Measurements from ENCODE around the gene COPS9. TPM values are rescaled to one million over a fixed set of nuclear protein-coding genes. Genes with fewer than 3 reads are reported as not detected.

The COPS9 gene
- total and polyA plus RNA-seq, 2 experiments from 2014 or later, result 91.7 to 629 TPM

DNA sequence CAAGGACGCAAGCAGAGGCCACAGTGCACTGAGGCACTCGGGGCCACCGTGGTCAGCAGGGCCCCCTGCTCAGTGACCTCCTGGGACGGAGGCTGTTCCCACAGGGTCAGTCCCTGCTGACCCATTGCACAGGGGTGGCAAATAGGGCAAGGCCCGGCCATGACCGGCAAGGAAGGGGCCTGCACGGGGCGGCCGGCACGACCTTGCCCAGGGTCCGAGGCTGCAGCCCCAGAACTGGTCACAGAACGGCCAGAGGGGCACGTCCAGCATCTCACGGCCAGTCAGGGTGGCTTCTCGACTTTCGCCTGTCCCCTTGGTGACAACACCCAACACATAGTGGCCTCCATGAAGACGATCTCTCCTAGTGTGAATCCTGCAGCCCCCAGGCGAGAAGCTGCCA, 31.9 kb upstream of the COPS9 start (continued):
- TF ChIP-seq NANOG (IDR thresholded peaks at IDR 0.05; ENCODE audit: borderline replicate concordance) (no peak), POLR2AphosphoS5 (IDR thresholded peaks at IDR 0.05; ENCODE audit: low read depth) (no peak), STAT1 (IDR thresholded peaks at IDR 0.05; ENCODE audit: unreplicated experiment) (no peak)

DNA sequence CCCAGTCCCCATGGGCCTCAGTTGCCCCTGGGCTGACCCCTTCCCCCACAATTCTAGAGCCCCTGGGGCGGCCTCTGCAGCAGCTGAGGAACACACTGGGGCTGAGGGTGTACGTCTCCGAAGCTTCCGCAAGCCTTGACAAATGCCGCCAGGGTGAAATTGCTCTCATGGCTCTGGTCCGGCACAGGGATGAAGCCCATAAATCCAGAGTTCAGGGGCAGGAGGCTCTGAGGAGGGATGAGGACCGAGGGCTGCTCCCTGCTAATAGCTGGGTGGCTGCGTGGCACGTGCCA, 31.4 kb upstream of the COPS9 start:
- Mint-ChIP-seq H3K36me3 (ENCODE audit: low read depth) (no peaks in the 10 kb centered on the region), H3K4me1 (no peaks in the 10 kb centered on the region), H3K9me3 (peaks cover 5% of the 10 kb centered on the region), H3K27me3 (ENCODE audit: insufficient read depth, low read depth, poor library complexity) (peaks cover 2% of the 10 kb centered on the region), H3K4me3 (no peak overlapping the region), H3K27ac (no peak overlapping the region)
- no peaks in the 10 kb centered on the region for H3K9me2 ChIP-seq (ENCODE audit: insufficient read depth)
- H3K4me1 ChIP-seq (ENCODE audit: insufficient read depth), result no peaks in the 10 kb centered on the region
- TF ChIP-seq STAT1 (IDR thresholded peaks at IDR 0.05; ENCODE audit: unreplicated experiment), result no peak
- no peak overlapping the region for H3K4me3 ChIP-seq
- no peak for DNase-seq (ENCODE audit: low spot score)
- no peaks in the 10 kb centered on the region for H3K36me3 ChIP-seq (ENCODE audit: insufficient read depth)
- H2AFZ ChIP-seq, result no peak overlapping the region
- no peak overlapping the region for H3K4me2 ChIP-seq
- no peak overlapping the region for H3K27ac ChIP-seq (ENCODE audit: low read depth)
- no peak for ATAC-seq
- no peaks in the 10 kb centered on the region for H3K27me3 ChIP-seq (ENCODE audit: insufficient read depth)
- H3F3A ChIP-seq (replicated peaks; ENCODE audit: low read depth), result peaks cover 7% of the 10 kb centered on the region
- no peaks in the 10 kb centered on the region for H3K79me2 ChIP-seq (replicated peaks; ENCODE audit: insufficient read depth)
- no peaks in the 10 kb centered on the region for H4K20me1 ChIP-seq (replicated peaks; ENCODE audit: insufficient read depth)

DNA sequence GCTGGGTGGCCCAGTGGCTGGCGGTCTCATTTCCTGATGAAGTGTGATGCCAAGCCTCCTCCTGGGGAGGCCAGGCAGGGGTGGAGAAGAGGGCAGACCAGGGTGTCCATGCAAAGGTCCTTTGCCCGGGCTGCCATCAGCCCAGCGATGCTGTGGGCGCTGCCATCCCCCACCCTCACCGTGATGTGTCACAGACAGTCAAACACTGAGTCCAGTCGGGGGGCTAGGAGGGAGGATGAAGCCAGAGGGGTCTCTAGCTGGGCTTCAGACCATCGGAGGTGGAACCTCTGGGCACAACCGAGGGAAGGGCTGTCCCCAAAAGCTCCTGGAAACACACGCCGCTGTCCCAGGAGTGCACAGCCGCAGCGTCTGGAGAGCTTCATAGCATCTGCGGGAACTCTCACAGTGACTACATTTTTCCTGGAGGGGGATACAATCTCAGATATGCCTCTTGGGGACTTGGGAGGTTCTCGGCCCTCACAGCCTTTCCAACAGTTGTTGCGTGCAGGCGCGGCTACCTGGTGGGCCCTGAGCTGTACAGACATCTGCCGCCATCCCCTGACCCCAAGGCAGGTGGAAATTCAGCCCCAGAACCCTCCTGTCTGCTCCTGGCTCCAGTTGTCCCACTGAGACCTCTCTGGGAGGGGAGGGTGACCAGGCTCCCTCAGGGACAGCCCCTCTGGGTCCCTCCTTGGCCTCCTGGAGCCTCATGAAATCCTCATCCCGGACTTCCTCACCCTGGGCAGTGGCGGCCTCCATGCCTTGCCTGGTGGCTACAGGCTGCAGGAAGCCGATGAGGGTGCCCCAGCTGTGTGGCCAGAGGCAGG, 30.9 kb upstream of the COPS9 start:
- Histone ChIP-seq H3K9me2 (ENCODE audit: insufficient read depth) (no peaks in the 10 kb centered on the region), H3F3A (replicated peaks; ENCODE audit: low read depth) (peaks cover 7% of the 10 kb centered on the region), H3K4me1 (ENCODE audit: insufficient read depth) (no peaks in the 10 kb centered on the region), H3K36me3 (ENCODE audit: insufficient read depth) (no peaks in the 10 kb centered on the region), H4K20me1 (replicated peaks; ENCODE audit: insufficient read depth) (no peaks in the 10 kb centered on the region), H3K27ac (ENCODE audit: low read depth) (no peak overlapping the region), H3K4me3 (no peak overlapping the region), H2AFZ (no peak overlapping the region), H3K79me2 (replicated peaks; ENCODE audit: insufficient read depth) (no peaks in the 10 kb centered on the region), H3K4me2 (no peak overlapping the region), H3K27me3 (ENCODE audit: insufficient read depth) (no peaks in the 10 kb centered on the region)
- no peaks in the 10 kb centered on the region for H3K36me3 Mint-ChIP-seq (ENCODE audit: low read depth)
- no peak overlapping the region for H3K4me3 Mint-ChIP-seq
- H3K4me1 Mint-ChIP-seq, result no peaks in the 10 kb centered on the region
- peaks cover 5% of the 10 kb centered on the region for H3K9me3 Mint-ChIP-seq
- ATAC-seq, result no peak
- H3K27me3 Mint-ChIP-seq (ENCODE audit: insufficient read depth, low read depth, poor library complexity), result peaks cover 2% of the 10 kb centered on the region
- H3K27ac Mint-ChIP-seq, result no peak overlapping the region
- no peak for DNase-seq (ENCODE audit: low spot score)
- TF ChIP-seq CREB1 (CRISPR knock-in tag; IDR thresholded peaks at IDR 0.05; ENCODE audit: low read depth) (no peak), STAT1 (IDR thresholded peaks at IDR 0.05; ENCODE audit: unreplicated experiment) (no peak), EZH2phosphoT487 (IDR thresholded peaks at IDR 0.05; ENCODE audit: unreplicated experiment) (no peak), ZNF331 (CRISPR knock-in tag; IDR thresholded peaks at IDR 0.05; ENCODE audit: low read depth) (no peak), NANOG (IDR thresholded peaks at IDR 0.05; ENCODE audit: borderline replicate concordance) (no peak), ZNF114 (CRISPR knock-in tag; IDR thresholded peaks at IDR 0.05) (no peak), EZH2 (IDR thresholded peaks at IDR 0.05; ENCODE audit: low read depth, unreplicated experiment) (no peak), POLR2AphosphoS5 (IDR thresholded peaks at IDR 0.05; ENCODE audit: low read depth) (no peak), JUNB (IDR thresholded peaks at IDR 0.05; ENCODE audit: unreplicated experiment) (no peak)
- TF ChIP-seq, protein P1, sequence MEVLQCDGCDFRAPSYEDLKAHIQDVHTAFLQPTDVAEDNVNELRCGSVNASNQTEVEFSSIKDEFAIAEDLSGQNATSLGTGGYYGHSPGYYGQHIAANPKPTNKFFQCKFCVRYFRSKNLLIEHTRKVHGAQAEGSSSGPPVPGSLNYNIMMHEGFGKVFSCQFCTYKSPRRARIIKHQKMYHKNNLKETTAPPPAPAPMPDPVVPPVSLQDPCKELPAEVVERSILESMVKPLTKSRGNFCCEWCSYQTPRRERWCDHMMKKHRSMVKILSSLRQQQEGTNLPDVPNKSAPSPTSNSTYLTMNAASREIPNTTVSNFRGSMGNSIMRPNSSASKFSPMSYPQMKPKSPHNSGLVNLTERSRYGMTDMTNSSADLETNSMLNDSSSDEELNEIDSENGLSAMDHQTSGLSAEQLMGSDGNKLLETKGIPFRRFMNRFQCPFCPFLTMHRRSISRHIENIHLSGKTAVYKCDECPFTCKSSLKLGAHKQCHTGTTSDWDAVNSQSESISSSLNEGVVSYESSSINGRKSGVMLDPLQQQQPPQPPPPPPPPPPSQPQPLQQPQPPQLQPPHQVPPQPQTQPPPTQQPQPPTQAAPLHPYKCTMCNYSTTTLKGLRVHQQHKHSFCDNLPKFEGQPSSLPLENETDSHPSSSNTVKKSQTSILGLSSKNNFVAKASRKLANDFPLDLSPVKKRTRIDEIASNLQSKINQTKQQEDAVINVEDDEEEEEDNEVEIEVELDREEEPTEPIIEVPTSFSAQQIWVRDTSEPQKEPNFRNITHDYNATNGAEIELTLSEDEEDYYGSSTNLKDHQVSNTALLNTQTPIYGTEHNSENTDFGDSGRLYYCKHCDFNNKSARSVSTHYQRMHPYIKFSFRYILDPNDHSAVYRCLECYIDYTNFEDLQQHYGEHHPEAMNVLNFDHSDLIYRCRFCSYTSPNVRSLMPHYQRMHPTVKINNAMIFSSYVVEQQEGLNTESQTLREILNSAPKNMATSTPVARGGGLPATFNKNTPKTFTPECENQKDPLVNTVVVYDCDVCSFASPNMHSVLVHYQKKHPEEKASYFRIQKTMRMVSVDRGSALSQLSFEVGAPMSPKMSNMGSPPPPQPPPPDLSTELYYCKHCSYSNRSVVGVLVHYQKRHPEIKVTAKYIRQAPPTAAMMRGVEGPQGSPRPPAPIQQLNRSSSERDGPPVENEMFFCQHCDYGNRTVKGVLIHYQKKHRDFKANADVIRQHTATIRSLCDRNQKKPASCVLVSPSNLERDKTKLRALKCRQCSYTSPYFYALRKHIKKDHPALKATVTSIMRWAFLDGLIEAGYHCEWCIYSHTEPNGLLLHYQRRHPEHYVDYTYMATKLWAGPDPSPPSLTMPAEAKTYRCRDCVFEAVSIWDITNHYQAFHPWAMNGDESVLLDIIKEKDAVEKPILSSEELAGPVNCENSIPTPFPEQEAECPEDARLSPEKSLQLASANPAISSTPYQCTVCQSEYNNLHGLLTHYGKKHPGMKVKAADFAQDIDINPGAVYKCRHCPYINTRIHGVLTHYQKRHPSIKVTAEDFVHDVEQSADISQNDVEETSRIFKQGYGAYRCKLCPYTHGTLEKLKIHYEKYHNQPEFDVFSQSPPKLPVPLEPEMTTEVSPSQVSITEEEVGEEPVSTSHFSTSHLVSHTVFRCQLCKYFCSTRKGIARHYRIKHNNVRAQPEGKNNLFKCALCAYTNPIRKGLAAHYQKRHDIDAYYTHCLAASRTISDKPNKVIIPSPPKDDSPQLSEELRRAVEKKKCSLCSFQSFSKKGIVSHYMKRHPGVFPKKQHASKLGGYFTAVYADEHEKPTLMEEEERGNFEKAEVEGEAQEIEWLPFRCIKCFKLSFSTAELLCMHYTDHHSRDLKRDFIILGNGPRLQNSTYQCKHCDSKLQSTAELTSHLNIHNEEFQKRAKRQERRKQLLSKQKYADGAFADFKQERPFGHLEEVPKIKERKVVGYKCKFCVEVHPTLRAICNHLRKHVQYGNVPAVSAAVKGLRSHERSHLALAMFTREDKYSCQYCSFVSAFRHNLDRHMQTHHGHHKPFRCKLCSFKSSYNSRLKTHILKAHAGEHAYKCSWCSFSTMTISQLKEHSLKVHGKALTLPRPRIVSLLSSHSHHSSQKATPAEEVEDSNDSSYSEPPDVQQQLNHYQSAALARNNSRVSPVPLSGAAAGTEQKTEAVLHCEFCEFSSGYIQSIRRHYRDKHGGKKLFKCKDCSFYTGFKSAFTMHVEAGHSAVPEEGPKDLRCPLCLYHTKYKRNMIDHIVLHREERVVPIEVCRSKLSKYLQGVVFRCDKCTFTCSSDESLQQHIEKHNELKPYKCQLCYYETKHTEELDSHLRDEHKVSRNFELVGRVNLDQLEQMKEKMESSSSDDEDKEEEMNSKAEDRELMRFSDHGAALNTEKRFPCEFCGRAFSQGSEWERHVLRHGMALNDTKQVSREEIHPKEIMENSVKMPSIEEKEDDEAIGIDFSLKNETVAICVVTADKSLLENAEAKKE (CRISPR knock-in tag; IDR thresholded peaks at IDR 0.05), result no peak
- TF ChIP-seq, protein P2, sequence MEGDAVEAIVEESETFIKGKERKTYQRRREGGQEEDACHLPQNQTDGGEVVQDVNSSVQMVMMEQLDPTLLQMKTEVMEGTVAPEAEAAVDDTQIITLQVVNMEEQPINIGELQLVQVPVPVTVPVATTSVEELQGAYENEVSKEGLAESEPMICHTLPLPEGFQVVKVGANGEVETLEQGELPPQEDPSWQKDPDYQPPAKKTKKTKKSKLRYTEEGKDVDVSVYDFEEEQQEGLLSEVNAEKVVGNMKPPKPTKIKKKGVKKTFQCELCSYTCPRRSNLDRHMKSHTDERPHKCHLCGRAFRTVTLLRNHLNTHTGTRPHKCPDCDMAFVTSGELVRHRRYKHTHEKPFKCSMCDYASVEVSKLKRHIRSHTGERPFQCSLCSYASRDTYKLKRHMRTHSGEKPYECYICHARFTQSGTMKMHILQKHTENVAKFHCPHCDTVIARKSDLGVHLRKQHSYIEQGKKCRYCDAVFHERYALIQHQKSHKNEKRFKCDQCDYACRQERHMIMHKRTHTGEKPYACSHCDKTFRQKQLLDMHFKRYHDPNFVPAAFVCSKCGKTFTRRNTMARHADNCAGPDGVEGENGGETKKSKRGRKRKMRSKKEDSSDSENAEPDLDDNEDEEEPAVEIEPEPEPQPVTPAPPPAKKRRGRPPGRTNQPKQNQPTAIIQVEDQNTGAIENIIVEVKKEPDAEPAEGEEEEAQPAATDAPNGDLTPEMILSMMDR (conservative IDR thresholded peaks at IDR 0.05; ENCODE audit: low read depth in 2 of 2), result no peak

Data from GM23338 (cell line).